GM19035 (cell line): ENCODE data around the gene CAPSL.
"Not testable (repeated sequence)": the region's sequence is repeated elsewhere in the genome, so short reads cannot be mapped to it uniquely, and the experiment has no call there.

ENCODE experiments used
- ATAC-seq: cut with Tn5 transposase; IDR thresholded peaks from one replicate; pipeline ENCODE4 v1.9.1; 2021; ENCODE audit not compliant: unreplicated experiment

The CAPSL gene

DNA sequence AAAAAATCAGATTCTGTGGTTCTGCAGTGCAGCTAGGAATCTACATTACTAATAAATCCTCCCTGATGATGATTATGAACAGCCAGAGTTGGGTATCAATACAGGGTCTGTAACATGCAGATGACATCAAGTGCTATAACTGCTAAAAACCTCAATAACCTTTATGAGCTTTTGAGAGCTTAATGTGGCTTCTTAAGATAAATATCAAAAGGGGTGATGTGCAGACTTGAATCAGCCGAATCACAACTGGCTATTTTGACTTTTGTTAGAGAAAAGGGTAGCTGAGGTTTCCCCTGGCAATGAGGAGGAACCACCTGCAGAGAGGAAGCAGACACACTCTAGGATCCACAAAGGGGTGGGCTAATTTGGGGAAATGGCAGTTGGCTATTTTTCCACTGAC lies 30.2 kb downstream of the CAPSL start:
- ATAC-seq, result no peak

DNA sequence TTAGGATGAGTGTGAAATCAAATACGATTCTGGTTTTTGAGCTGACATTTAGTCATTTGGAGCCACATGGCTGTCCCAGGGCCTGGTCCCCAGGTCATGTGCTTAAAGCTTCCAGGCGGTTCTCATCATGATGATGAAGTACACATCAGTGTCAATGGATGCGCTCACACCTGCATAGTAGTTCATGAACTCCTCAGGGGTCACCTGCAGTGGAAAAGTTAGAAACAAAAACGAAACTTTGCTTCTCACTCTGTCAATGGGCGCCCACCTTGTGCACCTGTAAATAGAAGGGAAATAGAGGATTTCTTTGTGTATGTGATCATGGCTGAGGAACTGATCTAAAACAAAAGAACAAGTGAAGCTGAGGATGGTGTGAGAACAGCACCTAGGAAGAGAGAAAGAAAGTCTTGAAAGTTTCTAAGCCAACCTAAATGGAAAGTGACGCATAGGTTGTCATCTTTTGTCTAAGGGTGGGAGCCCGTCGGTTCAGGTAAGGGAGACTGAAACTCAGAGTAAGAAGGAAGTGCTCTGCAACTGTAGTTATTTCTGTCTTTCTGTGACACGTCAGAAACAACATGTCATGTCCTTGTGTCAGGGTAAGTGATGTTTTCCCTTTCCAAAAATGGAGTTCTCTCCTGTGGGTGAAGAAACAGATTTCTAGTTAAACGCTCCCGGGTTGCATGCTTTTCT lies 33.8 kb downstream of the CAPSL start:
- ATAC-seq, result no peak

DNA sequence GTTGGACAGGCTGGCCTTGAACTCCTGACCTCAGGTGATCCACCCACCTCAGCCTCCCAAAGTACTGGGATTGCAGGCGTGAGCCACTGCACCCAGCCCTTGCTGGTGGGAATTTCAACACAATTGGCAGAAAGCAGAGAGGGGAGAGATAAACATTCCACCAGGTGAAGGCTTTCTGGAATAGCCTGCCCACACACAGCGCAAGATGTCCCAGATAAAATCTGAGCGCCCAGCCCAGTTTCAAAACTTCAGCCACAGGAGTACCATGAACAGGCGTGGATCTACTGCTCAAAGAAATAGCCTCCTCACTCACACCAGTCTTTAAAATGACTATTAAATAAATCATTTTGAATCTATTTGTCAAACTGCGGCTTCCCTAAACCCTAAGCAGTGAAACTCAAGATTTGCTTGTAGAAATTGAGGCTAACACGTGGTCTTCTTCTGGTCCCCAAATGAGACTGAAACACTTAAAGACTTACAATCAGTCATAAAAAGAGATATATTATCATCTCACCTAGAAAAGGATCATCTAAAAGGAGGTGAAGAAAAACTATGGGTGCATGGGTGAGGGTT lies 34.7 kb downstream of the CAPSL start:
- ATAC-seq, result no peak

DNA sequence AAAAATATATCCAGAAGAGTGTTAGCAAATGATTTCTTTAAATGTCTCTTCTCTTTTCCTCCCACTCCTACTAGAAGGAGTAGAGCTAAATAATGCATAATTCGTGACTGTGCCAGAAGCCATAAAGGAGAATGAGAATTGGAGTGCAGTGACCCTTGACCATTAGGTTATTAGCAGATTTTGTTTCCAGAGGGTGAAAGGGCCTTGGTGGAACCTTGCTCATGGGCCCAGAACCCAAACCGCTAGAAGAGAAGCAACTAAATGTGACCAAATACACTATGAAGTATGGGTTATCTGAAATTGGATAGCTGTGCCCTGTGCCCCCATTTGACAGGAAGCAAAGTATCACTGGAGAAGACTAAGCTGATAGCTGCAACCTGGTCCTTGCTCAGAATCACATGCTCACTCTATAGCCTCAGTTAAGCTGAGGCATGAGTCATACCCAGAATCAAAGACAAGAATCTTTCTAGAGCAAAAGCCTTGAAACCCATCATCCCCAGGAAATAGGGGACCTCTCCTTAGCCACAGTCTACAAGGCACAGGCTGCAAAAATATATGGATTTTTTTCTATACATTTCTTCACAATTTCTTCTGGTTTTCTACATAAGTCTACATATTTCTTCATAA lies 36.3 kb downstream of the CAPSL start:
- ATAC-seq, result no peak

DNA sequence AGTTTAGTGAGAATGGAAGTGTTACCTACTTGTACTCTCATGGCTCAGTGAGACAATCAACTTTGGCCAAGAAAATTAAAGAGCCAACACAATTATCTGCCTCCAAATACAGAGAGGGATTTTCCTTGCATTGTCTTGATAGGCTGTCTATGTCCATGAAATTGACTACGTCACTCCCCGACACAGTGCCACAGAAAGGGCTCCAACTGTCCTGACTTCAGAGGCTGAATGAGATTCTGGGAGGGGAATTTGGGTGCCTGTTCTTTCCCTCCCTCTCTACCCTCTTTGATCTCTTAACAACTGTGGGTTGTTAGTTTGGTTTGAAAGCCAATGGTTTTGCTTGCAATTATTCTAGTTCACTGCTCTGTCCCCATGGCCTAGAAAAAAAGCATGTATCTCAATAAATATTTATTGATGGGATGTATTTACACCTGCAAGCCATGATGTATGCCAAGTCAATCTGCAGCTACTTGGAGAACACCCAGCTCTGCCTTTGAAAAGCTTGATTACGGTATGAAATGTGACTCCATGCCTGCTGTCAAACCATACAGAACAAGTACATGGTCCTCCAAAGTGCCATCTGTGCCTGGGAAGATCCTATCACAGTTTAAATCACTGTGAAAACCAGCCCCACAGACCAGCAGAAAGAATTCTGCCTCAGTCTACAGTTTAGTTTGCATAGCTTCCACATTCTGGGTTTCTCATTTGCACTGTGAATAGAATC lies 37.3 kb downstream of the CAPSL start:
- ATAC-seq, result no peak

DNA sequence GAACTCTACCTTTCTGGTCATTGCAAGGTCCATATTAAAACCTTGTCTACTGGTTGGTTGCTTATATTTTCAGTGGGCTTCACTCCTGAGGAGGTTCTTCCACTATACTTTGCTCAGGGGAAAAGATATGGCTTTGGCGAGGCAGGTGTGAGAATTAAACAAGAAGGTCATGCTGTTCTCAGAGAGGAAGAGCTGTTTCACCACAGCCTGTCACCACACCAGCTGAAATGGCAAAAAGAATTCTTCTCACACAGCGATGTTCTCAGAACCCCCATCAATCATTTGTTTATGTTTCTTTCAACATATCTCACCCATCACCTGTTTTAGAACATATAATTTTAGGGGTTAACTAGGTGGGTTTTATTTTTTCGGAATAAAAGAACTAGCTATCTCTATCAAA lies 38.6 kb downstream of the CAPSL start:
- ATAC-seq, result no peak

DNA sequence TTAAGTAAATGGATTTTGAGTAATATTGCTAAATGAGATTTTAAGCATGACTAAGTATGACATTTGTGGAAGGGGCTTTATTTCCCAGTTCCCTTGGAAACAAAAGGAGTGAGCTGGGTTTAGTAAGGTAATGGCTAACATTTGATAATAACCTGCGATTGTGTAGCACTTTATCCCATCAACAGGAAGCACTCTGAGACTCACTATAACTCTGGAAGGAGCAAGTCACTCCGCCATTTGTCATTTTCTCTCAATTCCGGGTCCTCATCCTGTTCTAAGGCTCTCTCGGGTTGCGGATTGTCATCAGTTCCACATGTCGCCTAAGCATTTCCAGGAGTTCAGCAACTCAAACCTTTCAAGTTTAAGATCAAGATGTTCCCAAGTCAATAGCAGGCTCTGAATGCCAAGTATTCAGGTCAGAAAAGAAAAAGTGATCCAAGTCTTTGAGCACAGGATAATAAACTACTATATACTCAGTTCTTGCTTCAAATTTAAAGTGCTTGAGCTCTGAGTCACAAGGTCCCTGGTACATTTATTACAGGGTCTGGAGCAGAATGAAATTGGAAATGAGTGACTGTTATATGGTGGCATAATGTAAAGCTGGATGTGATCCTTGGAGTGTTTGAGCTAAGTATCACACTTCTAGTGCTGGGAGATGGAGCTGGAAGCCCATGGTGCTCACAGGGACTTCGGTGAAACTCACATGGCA lies 39.3 kb downstream of the CAPSL start:
- ATAC-seq, result no peak

DNA sequence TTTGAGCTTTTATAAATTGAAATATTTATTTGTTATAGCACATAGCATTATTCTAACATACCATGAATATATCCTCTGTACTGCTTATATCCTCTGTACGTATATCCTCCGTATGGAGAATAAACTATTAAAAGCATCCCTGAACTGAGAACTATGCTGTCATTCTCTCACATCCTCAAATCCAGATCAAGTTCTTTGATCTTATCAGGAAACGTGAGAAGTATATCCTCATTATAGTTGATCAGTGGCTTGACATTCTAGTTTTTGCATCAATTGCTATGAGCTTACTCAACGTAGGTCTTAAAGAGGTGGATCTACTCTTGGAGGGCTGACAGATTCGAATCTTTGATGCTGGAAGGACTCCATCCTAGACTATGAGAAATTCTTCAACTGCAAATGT lies 44.3 kb downstream of the CAPSL start:
- no peak for ATAC-seq

DNA sequence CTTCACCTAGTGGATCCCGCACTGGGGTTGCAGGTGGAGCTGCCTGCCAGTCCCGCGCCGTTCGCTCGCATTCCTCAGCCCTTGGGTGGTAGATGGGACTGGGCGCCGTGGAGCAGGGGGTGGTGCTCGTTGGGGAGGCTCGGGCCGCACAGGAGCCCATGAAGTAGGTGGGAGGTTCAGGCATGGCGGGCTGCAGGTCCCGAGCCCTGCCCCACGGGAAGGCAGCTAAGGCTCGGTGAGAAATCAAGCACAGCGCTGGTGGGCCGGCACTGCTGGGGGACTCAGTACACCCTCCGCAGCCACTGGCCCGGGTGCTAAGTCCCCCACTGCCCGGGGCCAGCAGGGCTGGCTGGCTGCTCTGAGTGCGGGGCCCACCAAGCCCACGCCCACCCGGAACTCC lies 45.6 kb downstream of the CAPSL start:
- ATAC-seq, result not testable (repeated sequence)

DNA sequence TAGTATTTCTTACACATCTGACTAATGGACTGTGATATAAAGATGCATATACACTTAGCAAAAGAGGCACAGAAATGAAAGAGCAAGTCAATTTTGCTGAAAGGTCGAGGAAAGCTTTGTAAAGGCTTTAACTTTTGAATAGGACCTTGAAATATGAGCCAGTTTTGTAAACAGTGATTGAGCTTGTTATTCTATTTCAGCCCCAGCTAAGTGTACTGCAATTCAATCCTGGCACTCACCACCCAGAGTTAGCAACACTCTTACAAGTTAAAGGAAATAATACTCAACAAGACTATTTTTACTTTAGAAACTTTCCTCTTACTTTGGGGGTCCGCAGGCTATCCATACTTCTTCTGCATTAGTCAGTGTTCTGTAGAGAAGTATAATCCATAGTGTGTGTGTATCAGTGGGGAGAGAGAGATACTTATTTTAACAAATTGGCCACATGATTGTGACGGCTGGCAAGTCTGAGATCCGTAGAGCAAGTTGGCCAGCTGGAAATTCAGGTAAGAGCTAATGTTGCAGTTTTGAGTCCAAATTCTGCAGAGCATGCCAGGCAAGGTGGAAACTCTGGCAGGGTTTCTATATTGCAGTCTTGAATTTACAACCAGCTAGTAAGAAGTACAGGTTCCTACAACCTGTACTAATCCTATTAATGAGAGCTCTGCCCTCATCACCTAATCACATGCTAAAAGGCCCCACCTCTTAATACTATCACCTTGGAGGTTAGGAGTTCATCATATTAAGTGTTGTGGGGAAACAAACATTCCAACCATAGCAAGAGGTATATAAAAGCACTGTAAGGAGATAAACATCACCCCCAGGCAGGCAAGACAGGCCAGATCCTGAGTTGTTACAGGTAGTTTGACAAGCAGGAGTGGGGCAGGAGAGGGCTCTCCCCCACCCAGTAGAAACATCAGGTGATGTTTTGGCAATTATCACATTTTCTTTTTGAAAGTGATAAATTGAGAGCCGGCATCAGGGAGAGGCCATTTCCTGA lies 48.1 kb downstream of the CAPSL start:
- ATAC-seq, result no peak

DNA sequence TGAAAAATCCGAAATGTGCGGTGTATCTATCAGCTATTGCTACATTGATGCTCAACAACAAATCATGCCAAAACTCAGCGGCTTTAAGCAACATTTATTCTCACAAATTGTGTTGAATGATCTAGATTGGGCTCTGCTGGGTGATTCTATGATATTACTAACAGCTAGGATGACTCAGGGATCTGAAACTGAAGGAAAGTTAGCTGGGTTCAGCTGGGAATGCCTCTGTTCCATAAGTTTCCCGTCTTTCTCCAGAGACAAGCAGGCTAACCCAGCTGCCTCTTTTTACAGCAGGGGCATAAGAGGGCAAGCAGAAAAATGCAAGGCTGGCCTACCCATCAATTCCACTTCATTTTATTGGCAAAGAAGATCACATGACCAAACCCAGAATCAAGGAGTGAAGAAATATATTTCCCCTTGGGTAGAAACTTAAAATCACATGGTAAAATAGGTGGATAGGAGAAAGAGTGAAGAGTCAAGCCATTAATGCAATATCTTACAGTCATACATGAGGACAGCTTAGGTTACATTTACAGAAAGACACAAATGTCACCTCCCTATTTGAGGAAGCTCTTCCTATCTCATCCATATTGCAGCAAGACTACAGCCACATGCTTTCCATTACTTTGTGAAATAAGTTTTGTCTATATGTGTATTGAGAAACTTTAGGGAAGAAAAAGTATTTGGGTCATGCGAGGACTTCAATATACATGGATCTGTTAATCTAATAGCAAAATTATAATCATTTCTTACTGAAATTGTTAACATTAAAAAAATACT lies 50.9 kb downstream of the CAPSL start:
- no peak for ATAC-seq

DNA sequence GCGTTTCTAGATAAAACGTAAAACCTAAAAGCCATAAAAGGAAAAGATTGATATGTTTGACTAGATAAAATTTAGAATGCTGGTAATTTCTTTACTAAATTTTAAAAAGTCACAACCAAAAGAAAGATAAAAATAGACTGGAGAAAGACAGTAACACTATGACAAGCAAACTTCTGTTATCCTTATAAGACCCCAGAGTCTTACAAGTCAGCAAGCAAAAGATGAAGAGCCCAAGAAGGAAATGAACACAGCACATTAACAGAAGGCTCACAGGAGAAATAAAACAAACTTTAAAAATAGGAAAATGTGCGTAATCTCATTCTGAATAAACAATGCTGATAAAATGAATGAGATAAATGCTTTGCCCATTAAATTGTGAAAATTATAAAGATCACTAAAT lies 52.0 kb downstream of the CAPSL start:
- ATAC-seq, result no peak

DNA sequence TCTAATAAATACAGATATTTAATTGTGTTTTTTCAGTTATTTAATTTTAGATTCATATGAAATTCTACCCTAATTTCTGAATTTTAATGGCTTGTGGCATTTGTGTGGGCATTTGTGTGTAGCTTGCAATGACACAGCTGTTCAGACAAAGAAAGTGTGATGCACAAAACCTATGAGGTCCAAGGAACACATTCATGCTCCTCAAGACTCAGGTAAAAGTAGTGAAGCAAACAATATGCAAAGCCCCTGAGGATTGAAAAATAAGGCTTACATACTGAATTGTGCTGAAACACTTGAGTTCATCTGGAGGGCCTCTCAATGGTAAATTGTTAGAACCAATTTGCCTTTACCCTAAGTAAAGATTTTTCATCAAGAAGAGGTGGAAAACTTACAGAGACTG lies 53.6 kb downstream of the CAPSL start:
- no peak for ATAC-seq

DNA sequence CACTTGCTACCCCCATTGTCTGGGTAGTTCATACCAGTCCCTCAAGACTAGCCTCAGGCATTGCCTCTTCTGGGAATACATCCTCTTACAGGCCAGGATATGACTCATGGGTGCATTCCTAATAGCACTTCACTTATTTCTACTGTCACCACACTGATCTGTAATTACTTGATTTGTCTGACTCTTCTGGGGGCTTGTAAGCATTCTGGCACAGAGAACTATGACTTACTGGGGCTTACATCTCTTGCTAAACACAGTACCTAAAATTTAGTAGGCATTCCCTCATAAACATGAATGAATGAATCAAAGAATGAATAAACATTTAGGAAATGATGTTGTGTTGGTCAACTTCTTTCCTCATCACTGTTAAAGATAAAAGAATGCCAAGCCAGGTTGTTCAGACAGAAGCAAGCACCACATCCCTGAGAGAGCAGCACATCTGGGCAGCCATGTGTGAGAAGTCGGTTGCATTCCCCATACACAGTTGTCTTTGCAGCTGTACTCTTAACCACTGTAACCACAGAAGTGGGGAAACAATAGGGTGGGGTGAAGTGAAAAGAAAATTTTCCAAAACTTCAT lies 54.1 kb downstream of the CAPSL start:
- no peak for ATAC-seq

DNA sequence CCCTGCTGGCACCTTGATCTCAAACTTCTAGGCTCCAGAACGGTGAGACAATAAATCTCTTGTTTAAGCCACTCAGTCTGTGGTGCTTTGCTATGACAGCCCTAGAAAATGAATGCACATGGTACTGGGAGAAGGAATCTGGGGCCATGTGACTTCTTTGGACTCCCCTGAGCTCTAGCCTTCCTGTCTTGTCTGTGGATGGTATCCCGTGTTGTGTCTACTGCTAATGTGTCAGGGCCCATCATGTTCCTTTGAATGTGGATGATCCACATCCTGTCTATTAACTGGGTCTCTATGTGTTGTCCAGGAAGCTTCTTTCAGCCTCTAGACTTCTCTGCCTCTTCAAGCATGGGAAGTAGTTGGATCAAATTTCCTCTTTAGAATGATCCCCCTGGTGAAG lies 56.7 kb downstream of the CAPSL start:
- ATAC-seq, result no peak

DNA sequence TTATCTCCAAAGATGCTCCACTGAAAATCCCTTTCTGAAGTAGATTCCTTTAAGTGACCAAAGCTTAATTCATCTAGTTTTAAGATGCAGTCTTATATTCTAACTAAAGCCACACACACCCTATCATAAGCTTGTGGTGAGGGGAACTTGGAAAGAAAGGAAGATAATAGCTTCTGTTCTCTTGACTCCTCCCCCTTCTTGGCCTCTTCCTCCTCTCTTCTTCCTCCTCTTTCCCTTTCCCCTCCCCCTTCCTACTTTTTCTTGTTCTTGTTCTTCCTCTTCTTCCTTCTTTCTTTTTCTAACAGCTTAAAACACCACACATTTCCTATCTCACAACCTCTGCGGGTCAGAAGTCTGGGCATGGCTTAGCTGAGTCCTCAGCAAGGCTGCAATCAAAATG lies 58.3 kb downstream of the CAPSL start:
- no peak for ATAC-seq

DNA sequence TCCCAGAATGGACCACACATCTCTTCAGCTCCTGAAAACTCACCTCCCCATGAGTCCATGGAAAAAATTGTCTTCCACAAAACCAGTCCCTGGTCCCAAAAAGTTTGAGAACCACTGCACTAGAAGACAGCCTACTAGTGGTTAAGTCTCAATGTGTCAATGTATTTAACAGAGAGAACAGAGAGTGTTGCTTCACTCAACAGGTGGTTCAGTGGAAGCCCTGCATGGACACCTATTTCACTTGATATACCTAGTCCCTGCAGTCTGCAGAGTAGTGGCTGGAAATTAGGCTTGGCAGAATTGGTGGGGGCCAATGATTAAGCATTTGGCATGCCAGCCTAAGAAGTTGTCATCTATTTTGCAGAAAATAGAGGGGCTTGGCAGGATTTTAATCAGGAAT lies 58.8 kb downstream of the CAPSL start:
- no peak for ATAC-seq

DNA sequence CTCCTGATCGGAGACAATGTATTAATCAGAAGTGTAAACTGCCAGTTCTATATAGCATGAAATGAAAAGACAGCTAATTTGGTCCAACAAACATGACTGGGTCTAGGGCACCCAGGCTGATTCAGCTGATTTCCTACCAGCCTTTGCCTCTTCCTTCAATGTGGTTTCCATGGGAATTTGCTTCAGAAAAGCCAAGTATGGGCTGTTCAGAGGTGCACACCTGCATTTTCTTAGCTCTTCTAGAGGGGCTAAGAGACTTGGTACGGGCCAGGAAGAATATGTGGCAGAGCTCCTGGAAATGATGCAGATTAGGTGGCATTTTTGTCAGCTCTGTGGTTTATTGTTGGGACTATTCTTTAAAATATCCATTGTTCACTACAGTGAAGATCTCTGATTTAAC lies 59.3 kb downstream of the CAPSL start:
- ATAC-seq, result no peak

DNA sequence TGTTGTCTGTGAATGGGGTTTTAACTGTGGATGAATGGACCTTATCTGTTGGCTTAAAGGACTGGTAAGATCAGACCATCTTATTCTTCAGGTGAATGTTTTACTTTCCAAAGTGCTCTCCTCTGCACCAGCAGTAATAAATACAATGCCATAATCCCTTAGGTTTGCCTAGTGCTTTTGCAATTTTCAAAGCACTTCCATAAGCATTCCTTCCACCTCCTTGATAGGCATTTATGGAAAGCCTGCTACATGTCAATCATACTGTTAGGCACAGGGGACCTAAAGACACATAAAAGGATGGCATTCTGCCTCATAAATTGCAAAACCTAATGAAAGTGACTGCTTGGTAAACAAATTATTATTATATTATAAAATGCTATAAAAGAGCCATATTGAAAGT lies 60.3 kb downstream of the CAPSL start:
- ATAC-seq, result no peak
